Smooth muscle cell (in vitro differentiated cells): ENCODE measurements around the gene XPO5. TPM values are rescaled to one million over a fixed set of nuclear protein-coding genes. Genes with fewer than 3 reads are reported as not detected.

Experiments used
- DNase-seq: peaks from one replicate; lab custom pipeline; 2025; ENCODE audit not compliant: unreplicated experiment; lab: John Stamatoyannopoulos, UW
- H2AFZ ChIP-seq: fragments of 200-600 bp; sonication (generic); 2 replicates; pipeline ENCODE4 v1.6.0; 2016; ENCODE audit warnings: antibody characterized with exemption, low read depth, mild to moderate bottlenecking
- H3F3A ChIP-seq: fragments of 200-600 bp; sonication (generic); 2 replicates; pipeline ENCODE4 v1.6.0; 2017; ENCODE audit warnings: antibody characterized with exemption, low read depth
- H3K27ac ChIP-seq: fragments of 200-600 bp; sonication (generic); 2 replicates; pipeline ENCODE4 v1.5.1; 2016; ENCODE audit warnings: low read depth, mild to moderate bottlenecking
- H3K27me3 ChIP-seq: fragments of 200-600 bp; sonication (generic); 2 replicates; pipeline ENCODE4 v1.6.1; 2016; ENCODE audit warnings: low read depth, mild to moderate bottlenecking
- H3K36me3 ChIP-seq: fragments of 200-600 bp; sonication (generic); 2 replicates; pipeline ENCODE4 v1.5.1; 2016; ENCODE audit warnings: low read depth
- H3K4me1 ChIP-seq: fragments of 200-600 bp; sonication (generic); 2 replicates; pipeline ENCODE4 v1.5.1; 2016; ENCODE audit warnings: low read depth
- H3K4me2 ChIP-seq: fragments of 200-600 bp; sonication (generic); 2 replicates; pipeline ENCODE4 v1.6.0; 2016; ENCODE audit warnings: mild to moderate bottlenecking
- H3K4me3 ChIP-seq: fragments of 200-600 bp; sonication (generic); 2 replicates; pipeline ENCODE4 v1.5.1; 2016; ENCODE audit warnings: mild to moderate bottlenecking
- H3K79me2 ChIP-seq: fragments of 200-600 bp; sonication (generic); 2 replicates; pipeline ENCODE4 v1.6.0; 2016; ENCODE audit warnings: low read depth, mild to moderate bottlenecking
- H3K9ac ChIP-seq: fragments of 200-600 bp; sonication (generic); 2 replicates; pipeline ENCODE4 v1.6.0; 2016; ENCODE audit warnings: low read depth
- H3K9me3 ChIP-seq: fragments of 200-600 bp; sonication (generic); replicated peaks from 2 replicates; pipeline ENCODE4 v1.5.1; 2016; ENCODE audit warnings: low read depth
- H4K20me1 ChIP-seq: fragments of 200-600 bp; sonication (generic); 2 replicates; pipeline ENCODE4 v1.6.0; 2016; ENCODE audit warnings: low read depth
- WGBS: methylation state at CpG from one replicate; pipeline ENCODE4 v1.1.7; 2016; ENCODE audit warnings: low lambda C conversion rate; 5-methylcytosine and 5-hydroxymethylcytosine counted together
- polyA plus RNA-seq: library from polyadenylated mRNA; unstranded; fragments of >200 nt; fragmentation: Nextera tagmentation; extraction: Ambion mirVana; gene quantifications from 2 replicates; pipeline ENCODE4 v1.2.1, GENCODE V29; 2016
- total RNA-seq: library from RNA; depleted of rRNA; stranded (reverse); fragments of >200 nt; gene quantifications from 2 replicates; pipeline ENCODE4 v1.2.3, GENCODE V29; 2014
- TF ChIP-seq, protein P1 (sequence below): fragments of 200-600 bp; sonication (generic); IDR thresholded peaks from 2 replicates; pipeline ENCODE4 v1.5.1; 2017; ENCODE audit warnings: borderline replicate concordance, mild to moderate bottlenecking, antibody characterized with exemption; ENCODE audit not compliant: insufficient read depth, poor library complexity, severe bottlenecking

Gene XPO5
- total and polyA plus RNA-seq, 2 experiments from 2014 or later: 11.7 to 31.9 TPM

DNA sequence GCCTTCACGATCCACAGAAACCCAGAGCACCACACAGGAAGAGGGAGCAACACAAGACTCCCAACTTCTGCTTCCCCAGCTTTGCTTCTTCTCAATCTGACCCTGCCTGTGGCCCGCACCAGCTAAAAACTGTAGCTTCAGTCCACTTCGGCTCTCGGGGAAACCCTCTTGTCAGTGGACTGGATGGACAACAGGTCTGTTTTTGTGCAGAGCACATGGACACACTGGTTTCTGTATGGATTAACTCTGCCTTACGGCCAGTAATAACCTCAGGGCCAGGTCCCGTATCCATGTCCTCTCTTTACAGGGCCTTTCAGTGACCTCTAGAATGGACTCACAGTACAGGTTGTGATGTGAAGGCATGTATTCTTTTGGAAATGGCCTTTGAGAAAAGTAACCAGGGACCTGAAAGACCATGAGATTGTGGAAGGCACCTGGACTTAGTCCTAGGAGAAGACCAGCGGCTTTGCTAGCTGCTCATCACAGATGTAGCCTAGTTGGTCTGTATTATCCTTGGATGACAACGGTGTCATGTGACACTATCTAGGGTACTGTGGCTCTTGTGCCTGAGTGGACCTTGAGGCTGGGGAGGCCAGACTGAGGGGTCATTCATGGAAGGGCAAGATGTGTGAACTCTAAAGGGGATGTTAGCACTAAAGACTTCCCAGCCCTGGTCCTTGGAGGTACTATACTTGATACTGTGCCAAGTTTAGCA lies 53.1 kb downstream of the XPO5 start:
- TF ChIP-seq, protein P1, sequence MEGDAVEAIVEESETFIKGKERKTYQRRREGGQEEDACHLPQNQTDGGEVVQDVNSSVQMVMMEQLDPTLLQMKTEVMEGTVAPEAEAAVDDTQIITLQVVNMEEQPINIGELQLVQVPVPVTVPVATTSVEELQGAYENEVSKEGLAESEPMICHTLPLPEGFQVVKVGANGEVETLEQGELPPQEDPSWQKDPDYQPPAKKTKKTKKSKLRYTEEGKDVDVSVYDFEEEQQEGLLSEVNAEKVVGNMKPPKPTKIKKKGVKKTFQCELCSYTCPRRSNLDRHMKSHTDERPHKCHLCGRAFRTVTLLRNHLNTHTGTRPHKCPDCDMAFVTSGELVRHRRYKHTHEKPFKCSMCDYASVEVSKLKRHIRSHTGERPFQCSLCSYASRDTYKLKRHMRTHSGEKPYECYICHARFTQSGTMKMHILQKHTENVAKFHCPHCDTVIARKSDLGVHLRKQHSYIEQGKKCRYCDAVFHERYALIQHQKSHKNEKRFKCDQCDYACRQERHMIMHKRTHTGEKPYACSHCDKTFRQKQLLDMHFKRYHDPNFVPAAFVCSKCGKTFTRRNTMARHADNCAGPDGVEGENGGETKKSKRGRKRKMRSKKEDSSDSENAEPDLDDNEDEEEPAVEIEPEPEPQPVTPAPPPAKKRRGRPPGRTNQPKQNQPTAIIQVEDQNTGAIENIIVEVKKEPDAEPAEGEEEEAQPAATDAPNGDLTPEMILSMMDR: no peak
- no peaks in the 10 kb centered on the region for H4K20me1 ChIP-seq
- H3K36me3 ChIP-seq: peaks cover 20% of the 10 kb centered on the region
- H3K27me3 ChIP-seq: no peaks in the 10 kb centered on the region
- no peak overlapping the region for H3K9ac ChIP-seq
- H3K4me1 ChIP-seq: peaks cover 7% of the 10 kb centered on the region
- 96% methylated on average over 8 of the region's 8 CpGs for WGBS
- no peak overlapping the region for H3K4me3 ChIP-seq
- no peak overlapping the region for H3K27ac ChIP-seq
- peaks cover 5% of the 10 kb centered on the region for H3F3A ChIP-seq
- no peak overlapping the region for H3K4me2 ChIP-seq
- H3K79me2 ChIP-seq: peaks cover 15% of the 10 kb centered on the region
- no peak overlapping the region for H2AFZ ChIP-seq
- no peaks in the 10 kb centered on the region for H3K9me3 ChIP-seq
- no peak for DNase-seq

- Histone ChIP-seq H3K36me3 (peaks cover 19% of the 10 kb centered on the region), H3K9me3 (no peaks in the 10 kb centered on the region), H3K27me3 (no peaks in the 10 kb centered on the region), H3K79me2 (peaks cover 23% of the 10 kb centered on the region), H3K4me1 (peaks cover 8% of the 10 kb centered on the region), H3K27ac (no peak overlapping the region), H3F3A (peaks cover 5% of the 10 kb centered on the region), H2AFZ (no peak overlapping the region), H3K4me3 (no peak overlapping the region), H3K9ac (no peak overlapping the region), H3K4me2 (no peak overlapping the region), H4K20me1 (no peaks in the 10 kb centered on the region)
- DNase-seq: no peak
- TF ChIP-seq, protein P1: no peak
- WGBS: 92% methylated on average over 2 of the region's 2 CpGs
Observed at GRCh38 chr6:43521836-43522235, 54.0 kb downstream of the XPO5 start.

DNA sequence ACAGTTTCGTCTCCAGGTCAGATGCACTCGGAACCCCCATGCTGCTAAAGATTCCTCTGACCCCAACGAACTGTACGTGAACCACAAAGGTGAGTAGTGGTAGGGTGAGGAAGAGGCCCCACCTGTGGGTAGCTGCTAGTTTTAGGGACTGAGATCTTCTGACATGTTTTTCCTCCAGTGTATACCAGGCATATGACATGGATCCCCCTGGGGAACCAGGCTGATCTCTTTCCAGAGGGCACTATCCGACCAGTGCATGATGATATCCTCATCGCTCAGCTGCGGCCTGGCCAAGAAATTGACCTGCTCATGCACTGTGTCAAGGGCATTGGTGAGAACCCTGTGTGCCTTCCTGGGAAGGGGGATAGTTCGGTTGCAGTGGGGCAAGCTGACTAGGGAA lies 55.7 kb downstream of the XPO5 start:
- Histone ChIP-seq H3K4me1 (peaks cover 18% of the 10 kb centered on the region), H2AFZ (no peak overlapping the region), H3F3A (peaks cover 13% of the 10 kb centered on the region), H3K9ac (no peak overlapping the region), H3K36me3 (peaks cover 19% of the 10 kb centered on the region), H3K27ac (no peak overlapping the region), H3K79me2 (peaks cover 36% of the 10 kb centered on the region), H3K4me2 (no peak overlapping the region), H3K4me3 (no peak overlapping the region), H3K27me3 (no peaks in the 10 kb centered on the region), H4K20me1 (peaks cover 8% of the 10 kb centered on the region), H3K9me3 (no peaks in the 10 kb centered on the region)
- no peak for DNase-seq
- WGBS: 98% methylated on average over 8 of the region's 8 CpGs
- TF ChIP-seq, protein P1: no peak
